NCI-H1694 treated with DMSO at 0.1 percent for 48 hours (cell line): Measurements from ENCODE around the gene INTS11.

Experiments
- DNase-seq: peaks from one replicate; lab custom pipeline; 2025; lab: John Stamatoyannopoulos, UW

INTS11 gene

GRCh38 chr1:1357871-1358432, 33.5 kb upstream of the INTS11 start:
- DNase-seq = no peak

DNA sequence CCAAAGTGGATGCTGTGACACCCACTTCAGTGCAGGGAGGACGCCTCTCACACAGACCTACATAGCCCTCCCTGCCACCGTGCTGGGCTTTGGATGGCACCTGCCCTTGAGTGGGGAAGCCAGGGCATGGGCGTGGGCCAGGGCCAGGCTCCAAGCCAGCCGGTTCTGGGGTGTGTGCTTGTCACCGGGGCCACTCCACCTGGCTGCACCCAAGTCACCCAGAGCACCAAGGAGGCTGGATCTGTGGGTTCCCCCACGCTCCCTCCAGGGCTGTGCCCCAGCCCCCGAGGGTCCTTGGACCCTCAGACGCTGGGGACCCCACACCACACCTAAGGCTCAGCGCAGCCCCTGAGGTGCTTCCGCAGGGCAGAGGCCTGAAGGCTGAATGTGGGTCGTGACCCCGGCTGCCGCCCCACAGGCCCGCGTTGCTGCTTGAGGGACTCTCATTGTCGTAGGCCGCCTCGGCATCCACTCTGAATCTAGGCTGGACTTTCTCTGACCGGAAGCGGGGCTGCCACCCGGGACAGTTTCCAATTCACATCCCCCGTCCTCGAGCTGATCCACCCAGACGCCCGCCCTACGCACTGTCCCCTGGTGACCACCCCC, 32.4 kb upstream of the INTS11 start:
- no peak for DNase-seq

GRCh38 chr1:1356166-1356795, 31.8 kb upstream of the INTS11 start:
- DNase-seq = no peak

DNA sequence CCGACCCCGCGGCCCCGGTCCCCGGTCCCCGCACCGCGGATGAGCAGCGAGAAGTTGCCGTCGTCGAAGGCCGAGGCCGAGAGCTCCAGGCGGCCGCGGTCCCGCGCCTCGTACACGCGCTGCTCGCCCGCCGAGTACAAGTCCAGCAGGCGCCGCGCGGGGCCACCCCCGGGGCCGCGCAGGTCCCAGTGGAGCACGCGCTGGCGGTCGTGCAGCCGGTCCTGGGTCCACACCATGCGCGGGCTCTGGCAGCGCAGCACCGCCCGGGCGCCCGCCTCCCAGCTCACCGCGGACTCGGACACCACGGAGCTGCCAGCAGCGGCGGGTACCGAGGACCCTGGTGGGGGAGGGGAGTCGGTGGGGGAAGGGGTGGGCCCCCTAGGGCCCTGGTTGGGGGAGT, 31.0 kb upstream of the INTS11 start:
- no peak for DNase-seq

DNA sequence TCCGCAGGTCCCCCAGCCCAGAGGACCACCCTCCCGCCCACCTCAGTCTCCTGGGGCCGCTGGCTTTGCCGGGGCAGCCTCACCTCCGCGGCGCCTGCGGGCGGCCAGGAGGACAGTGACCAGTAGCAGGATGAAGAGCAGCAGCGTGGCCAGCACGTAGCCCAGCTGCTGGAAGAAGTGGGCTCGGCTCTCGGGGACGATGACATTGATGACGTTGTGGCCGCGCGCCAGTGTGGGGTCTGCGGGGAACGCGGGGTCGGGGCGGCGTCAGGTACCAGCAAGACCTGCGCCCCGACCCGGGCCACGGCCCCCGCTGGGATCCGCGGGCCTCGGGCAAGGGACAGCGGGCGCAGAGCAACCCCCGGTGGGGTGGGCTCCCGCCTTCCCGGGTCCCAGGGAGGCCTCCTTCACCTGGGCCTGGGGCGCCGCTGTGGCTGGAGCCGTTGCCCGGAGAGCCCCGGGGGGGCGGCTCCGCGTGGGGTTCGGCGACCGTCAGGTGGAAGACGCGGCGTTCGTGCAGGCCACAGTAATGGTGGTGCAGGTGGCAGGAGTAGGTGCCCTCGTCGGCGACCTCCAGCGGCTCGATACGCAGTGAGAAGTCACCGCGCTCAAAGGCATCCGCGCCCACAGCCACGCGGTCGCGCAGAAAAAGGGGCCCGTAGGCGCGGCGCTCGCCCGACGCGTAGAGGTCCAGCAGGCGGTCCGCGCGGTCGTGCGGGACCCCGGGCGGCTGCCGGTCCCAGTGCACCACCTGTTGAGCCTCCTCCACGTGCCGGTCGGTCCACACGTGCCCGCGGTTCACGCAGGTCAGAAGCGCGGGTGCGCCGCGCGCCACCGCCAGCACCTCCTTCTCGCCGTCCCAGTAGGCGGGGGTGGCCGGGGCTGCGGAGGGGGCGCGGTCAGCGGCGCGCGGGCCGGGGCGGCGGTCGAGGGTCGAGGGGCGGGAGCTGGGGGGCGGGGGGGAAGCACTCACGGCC, 30.1 kb upstream of the INTS11 start:
- no peak for DNase-seq

DNA sequence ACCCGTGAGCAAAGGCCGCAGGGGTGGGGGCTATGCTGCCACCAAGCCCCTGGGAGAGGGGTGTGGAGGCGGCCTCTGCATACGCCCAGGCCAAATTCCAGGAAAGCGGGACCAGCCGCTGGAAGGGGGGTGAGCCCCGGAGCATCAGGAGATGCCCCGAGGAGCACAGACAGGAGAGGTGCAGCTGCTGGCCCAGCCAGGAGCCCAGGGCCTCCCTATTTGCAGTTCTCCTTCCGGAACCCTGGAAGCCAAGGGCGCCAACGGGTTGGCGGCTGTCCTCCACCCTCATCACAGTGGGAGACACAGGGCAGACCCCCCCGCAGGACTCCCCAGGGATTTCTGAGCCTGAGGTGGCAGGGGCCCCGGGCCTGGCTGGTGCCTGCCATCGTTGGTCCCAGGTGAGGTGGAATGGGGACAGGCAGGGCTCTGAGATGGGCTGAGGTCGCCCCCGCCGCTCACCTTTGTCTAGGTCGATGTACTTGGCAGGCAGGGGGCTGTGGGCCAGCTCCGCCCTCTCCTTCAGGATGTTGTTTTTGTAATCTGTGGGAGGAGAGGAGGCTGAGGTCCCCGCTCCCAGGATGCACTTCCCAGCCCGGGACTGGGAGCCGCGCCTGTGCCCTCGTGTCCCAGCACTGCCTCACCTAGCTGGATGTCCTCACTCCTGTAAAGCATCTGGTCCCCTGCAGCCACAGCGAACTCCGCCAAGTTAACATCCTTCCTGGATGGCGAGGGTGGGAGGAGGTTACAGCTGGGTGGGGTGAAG, 29.1 kb upstream of the INTS11 start:
- no peak for DNase-seq

DNA sequence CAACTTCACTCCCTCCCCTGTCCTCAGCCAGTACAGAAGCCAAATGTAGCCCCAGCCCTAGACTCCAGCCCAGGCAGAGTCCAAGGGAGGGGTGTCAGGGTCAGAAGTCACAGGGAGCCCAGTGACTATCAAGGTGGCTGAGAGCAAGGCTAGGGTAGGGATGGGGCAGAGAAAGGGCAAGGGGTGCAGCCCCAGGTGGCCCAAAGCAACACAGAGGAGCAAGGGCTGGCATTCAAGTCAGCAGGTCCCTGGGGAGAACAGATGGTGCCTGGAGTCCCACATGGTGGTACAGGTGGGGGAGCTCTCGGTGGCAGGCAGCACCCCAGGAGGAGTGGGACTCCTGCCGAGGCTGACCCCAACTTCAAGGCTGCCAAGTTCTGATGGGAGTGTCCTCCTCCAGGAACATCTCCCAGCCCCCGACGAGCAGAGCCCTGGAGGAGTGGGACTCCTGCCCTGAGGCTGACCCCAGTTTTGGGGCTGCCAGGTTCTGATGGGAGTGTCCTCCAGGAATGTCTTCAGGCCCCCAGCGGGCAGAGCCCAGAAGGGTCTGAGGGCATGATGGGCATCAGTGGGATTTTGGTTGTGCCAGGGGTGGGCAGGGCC, 28.4 kb upstream of the INTS11 start:
- DNase-seq = peak; percentile 17

DNA sequence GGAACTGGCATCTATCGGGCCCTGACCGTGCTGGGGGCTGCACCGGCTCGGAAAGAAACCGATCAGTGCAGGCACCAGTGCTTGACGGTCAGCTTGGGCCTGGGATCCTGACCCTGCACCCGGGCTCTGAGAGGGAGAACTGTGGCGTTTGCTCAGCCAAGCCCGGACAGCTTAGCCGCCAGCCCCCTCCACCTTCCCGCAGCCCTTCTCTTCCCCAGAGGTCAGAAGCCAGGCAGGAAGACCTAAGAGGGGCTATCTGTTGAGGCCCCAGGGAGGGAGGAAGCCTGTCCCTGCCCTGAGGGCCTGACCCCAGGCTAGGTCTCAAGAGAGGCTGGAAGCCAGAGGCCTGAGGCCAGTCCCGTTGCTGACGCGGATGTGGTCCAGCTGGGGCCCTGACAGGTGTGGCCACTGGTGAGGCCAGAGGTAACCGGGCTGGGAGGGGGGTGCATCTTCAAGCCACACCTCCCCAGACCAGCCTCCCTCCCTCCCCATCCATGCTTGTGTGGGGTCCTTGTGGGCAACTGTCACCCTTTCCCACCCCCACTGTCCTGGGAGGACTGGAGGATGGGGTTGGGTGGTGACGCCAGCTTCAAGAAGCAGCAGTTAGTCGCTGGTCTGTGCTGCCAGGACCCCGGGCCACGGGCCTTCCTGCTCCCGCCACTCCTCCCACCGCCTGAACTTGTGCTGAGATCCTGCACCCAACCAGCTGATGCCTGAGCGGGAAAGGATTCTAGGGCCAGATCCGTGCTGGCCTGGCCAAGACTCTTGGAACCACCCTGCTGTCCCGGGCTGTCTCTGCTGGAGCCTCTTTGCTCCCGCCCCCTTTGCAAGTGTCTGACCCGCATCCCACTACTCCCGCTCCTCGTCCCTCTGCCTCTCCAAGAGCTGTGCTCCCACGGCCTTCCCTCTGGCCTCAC, 27.3 kb upstream of the INTS11 start:
- no peak for DNase-seq

DNA sequence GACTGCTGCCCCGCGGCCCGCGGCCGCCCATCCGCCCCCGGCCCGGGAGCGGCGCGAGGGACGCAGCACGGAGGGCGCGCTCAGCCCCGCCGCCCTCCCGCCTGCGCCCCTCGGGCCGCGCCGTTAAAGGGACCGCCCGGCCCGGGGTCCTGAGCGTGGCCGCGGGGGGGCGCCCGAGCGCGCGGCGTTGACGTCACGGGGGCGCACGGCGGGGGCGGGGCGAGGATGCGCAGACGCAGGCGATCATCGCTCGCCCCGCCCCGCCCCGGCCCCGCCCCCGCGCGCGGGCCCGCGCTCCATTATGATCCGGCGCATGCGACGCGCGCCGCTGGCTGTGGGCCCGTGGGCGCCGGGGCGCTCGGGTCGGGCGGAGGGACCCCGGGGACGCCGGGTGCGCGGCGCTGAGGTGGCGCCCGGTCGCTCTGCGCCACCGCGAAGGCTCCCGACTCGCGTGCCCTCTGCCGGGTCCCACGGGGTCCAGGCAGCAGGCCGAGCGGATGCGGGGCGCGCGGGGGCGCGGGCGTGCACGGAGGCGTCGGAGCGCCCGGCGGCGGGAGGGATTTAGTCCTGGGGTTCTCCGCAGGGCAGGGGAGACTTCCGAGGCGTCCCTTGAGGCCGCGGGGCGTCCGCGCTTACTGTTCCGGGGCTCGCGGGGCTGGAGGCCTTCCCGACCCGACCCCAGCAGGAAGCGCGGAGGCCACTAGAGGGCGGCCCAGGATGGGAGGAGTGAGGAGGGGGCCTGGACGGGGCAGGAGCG, 25.0 kb upstream of the INTS11 start, which contains the start of gene DVL1:
TSS of gene DVL1 (minus strand) at position 163 of the 757 bp plus-strand sequence. CDS start 353 bp downstream, outside the sequence.
- no peak for DNase-seq

- DNase-seq = no peak
These were observed 24.2 kb upstream of the INTS11 start for GRCh38 chr1:1348420-1349255.

DNA sequence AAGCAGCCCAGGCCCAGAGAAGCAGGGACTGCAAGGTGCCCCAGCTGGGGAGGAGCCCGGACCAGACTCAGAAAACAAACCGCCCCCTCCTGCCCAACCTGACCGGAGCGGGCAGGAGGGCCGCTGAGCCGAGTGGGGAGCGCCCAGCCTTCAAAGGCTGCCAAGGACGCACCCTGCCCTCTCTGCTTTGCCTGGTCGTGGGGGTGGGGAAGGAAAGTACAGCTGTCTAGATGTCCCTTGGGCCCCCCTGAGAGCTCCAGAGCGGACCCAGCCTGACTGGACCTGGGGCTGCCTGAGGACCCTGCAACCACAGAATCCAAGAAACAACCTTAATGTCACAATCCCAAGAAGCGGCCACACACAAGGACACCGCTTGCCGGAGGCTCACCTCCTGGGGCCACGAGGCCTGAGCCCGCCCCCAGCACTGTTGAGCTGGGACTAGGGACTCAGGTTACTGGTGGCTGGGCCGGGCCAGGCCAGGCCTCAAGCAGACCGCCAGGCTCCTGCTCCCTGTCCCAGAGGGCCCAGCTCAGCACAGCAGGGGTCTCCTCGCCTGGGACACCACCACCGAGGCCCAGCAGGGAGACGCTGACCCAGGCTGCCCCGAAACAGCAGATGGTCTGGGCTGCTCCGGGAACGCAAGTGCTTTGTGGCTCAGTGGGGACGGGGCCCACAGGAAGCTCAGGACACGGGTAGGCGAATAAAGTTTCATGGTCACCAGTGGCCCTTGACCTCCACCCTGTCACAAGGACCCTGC, 23.4 kb upstream of the INTS11 start:
- DNase-seq = no peak

- no peak for DNase-seq
These were observed 22.7 kb upstream of the INTS11 start for GRCh38 chr1:1347026-1347595.

- no peak for DNase-seq
These were observed 22.0 kb upstream of the INTS11 start for GRCh38 chr1:1346501-1346890.

DNA sequence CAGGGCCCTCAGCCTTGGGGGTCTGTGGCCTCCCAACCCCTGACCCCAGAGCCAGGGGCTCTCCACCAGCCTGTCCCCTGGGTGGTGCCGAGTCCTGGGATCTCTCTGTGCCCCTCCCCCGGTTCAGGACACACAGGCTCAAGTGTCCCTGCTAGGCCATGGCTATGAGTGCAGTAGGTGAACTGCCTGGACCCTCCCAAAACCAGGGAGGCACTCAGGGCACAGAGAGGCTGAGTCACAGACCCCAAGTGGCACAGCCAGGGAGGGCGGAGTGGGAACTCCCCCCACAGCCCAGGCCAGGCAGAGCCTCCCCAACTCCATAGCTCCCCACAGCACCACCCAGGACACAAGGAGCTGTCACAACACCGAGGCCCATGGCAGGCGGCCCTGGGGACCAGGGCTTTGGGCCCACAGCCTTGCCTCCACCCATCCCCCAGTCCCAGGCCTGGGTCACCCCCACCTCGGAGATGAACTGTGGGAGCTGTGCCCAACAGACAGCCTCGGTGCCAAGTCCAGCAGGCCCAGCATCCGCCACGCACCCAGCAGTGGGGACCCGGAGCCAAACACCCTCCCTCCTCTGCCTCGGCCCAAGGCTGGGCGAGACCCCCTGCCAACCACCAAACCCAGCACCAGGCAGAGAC, 21.5 kb upstream of the INTS11 start:
- no peak for DNase-seq

DNA sequence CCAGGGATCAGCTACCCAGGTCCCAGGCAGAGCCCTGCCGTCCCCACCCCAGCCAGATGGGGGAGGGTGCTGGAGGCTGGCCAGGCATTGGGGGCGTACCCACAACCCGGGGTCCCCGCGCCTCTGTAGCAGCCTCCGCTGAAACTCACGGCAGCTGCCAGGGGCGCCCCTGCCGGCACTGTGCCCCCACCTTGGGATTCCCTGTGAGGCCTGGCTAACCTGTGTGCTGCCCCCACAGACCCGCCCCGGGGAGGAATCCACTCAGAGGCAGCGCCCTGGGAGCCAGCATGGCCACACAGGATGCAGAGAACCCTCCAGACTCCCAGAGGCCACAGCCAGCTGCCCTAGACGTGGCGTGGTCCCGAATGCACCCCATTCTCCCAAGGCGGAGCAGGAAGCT, 20.9 kb upstream of the INTS11 start:
- no peak for DNase-seq

- no peak for DNase-seq
These were observed 20.3 kb upstream of the INTS11 start for GRCh38 chr1:1344655-1345361.
